ENCODE data around the gene RNF112. TPM values are rescaled to one million over a fixed set of nuclear protein-coding genes. Genes with fewer than 3 reads are reported as not detected.
"Not testable (repeated sequence)": the region's sequence is repeated elsewhere in the genome, so short reads cannot be mapped to it uniquely, and the experiment has no call there.

Gene RNF112
- total RNA-seq, 1 experiment from 2014 or later: not detected

GRCh38 chr17:19411631-19412030 lies 599 bp downstream of the RNF112 start:
- DNase-seq (ENCODE audit: low read depth): no peak

- DNase-seq (ENCODE audit: low read depth): no peak
Observed at GRCh38 chr17:19412510-19412909, 1.5 kb downstream of the RNF112 start.

- DNase-seq (ENCODE audit: low read depth): no peak
Observed at GRCh38 chr17:19412984-19413383, 2.0 kb downstream of the RNF112 start.

- DNase-seq (ENCODE audit: low read depth): no peak
Observed at GRCh38 chr17:19413761-19414160, 2.7 kb downstream of the RNF112 start.

GRCh38 chr17:19414396-19415280 lies 3.6 kb downstream of the RNF112 start:
- DNase-seq (ENCODE audit: low read depth): no peak

- no peak for DNase-seq (ENCODE audit: low read depth)
Observed at GRCh38 chr17:19415311-19415710, 4.3 kb downstream of the RNF112 start.

- DNase-seq (ENCODE audit: low read depth): no peak
Observed at GRCh38 chr17:19415806-19416775, 5.1 kb downstream of the RNF112 start.

GRCh38 chr17:19417611-19418010 lies 6.6 kb downstream of the RNF112 start:
- no peak for DNase-seq (ENCODE audit: low read depth)

- DNase-seq (ENCODE audit: low read depth): peak; percentile 67
Observed at GRCh38 chr17:19418251-19418992, 7.4 kb downstream of the RNF112 start.

- no peak for DNase-seq (ENCODE audit: low read depth)
Observed at GRCh38 chr17:19421219-19421618, 10.2 kb downstream of the RNF112 start.

- DNase-seq (ENCODE audit: low read depth): no peak
Observed at GRCh38 chr17:19421926-19422325, 10.9 kb downstream of the RNF112 start.

GRCh38 chr17:19424934-19425868 lies 14.2 kb downstream of the RNF112 start:
- no peak for DNase-seq (ENCODE audit: low read depth)

GRCh38 chr17:19426631-19427030 lies 15.6 kb downstream of the RNF112 start:
- no peak for DNase-seq (ENCODE audit: low read depth)

GRCh38 chr17:19431691-19432090 lies 20.7 kb downstream of the RNF112 start:
- no peak for DNase-seq (ENCODE audit: low read depth)

- no peak for DNase-seq (ENCODE audit: low read depth)
Observed at GRCh38 chr17:19433255-19433654, 22.2 kb downstream of the RNF112 start.

GRCh38 chr17:19433727-19434340 lies 22.8 kb downstream of the RNF112 start:
- DNase-seq (ENCODE audit: low read depth): no peak

- DNase-seq (ENCODE audit: low read depth): no peak
Observed at GRCh38 chr17:19440421-19440820, 29.4 kb downstream of the RNF112 start.

- DNase-seq (ENCODE audit: low read depth): not testable (repeated sequence)
Observed at GRCh38 chr17:19441288-19441687, 30.3 kb downstream of the RNF112 start.

GRCh38 chr17:19442731-19443130 lies 31.7 kb downstream of the RNF112 start:
- no peak for DNase-seq (ENCODE audit: low read depth)

- no peak for DNase-seq (ENCODE audit: low read depth)
Observed at GRCh38 chr17:19443148-19443547, 32.1 kb downstream of the RNF112 start.

All from HT1080 (cell line).